Inflammatory macrophage treated with lipopolysaccharide for 1 hour (primary cell): ENCODE results near the gene TMEM255A.

Experiments
- DNase-seq, 2 donors: peaks; one replicate each; pipeline ENCODE4 v3.0.0-alpha.2; 2020 to 2022

Gene TMEM255A

GRCh38 chrX:120306630-120307029 lies 4.6 kb downstream of the TMEM255A start:
- no peak for DNase-seq

- peak; percentile 40 to 42 for DNase-seq
Measured at GRCh38 chrX:120305531-120306141, 5.6 kb downstream of the TMEM255A start.

DNA sequence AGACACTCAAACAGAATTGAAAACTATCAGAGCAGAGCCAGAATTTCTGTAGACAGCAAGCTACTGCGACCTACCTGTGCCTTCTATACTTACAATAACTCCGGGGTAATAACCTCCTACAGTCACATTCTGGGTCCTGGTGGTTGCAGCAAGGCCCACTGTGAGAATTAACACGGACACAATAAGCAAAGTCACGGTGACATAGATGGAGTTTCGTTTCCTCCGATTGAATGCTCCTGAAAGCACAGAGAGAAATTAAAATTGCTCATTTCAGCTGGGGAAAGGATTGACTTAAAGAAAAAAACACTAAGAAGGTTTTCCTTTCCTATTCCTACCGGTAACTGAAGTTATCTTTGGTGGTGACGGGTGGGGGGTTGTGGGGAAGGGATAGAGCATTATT lies 7.0 kb downstream of the TMEM255A start:
- DNase-seq, result peak; percentile 40 to 43

- peak in 1 of 2 donors; percentile 66 for DNase-seq
Measured at GRCh38 chrX:120302434-120302833, 8.8 kb downstream of the TMEM255A start.

DNA sequence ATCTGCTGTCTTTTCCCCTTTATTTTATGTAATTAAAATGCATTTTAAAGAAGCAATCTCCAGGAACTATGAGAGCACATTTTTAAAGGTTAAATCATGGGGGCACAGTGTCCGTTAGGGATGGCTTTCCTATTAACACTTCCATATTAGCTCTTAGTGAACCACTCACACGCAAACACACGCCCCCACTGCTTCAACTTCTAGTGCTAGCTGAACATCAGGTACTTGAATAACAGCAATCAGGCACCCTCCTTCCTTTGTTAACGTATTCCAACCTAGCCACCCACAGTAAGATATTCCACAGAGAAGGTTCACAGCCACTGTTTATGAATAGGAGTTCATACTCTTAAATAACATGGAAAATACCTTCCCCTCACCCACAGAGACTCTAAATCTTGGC lies 9.3 kb downstream of the TMEM255A start:
- no peak for DNase-seq

DNA sequence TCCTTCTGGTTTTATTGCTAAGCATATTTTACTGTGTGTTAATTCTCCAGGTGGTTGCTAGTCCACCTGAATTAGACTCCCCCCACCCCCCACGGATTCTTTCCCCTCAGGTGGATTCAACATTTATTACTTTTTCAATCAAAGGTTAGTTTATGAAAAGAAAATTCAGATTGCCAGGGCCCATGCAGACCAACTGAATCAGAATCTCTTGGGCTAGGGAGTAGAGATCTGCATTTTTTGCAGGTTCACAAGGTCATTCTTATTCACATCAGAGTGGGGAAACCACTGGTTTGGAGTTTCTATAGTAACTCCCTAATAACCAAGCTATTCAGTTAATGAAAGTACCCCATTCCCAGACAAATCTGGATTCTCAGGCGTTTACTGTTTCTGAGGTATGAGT lies 9.8 kb downstream of the TMEM255A start:
- no peak for DNase-seq

DNA sequence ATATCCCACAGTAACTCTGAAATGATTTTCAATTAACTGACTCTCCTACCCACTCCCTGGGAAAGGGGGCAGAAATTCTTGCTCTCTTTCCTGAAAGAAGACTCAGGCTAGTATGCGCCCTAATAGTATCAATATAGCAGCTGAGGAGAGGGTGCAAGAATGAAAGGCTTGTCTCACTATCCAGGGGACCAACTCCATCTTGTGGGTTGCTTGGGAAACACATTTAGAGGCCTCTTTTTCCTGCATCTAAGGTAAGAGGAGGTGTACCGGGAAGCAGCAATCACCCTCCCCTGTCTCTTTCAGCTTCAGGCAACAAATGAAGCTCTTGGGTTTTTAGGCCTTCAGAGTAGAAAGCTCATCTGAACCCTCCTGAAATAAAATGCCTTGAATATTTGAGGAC lies 11.3 kb downstream of the TMEM255A start:
- DNase-seq, result no peak

GRCh38 chrX:120297923-120298322 lies 13.3 kb downstream of the TMEM255A start:
- no peak for DNase-seq

GRCh38 chrX:120294651-120295050 lies 16.6 kb downstream of the TMEM255A start:
- DNase-seq, result no peak

- no peak for DNase-seq
Measured at GRCh38 chrX:120293015-120293414, 18.2 kb downstream of the TMEM255A start.

- no peak for DNase-seq
Measured at GRCh38 chrX:120291211-120291610, 20.1 kb downstream of the TMEM255A start.

GRCh38 chrX:120290107-120290506 lies 21.2 kb downstream of the TMEM255A start:
- DNase-seq, result no peak

GRCh38 chrX:120287513-120288112 lies 23.6 kb downstream of the TMEM255A start:
- DNase-seq, result no peak

DNA sequence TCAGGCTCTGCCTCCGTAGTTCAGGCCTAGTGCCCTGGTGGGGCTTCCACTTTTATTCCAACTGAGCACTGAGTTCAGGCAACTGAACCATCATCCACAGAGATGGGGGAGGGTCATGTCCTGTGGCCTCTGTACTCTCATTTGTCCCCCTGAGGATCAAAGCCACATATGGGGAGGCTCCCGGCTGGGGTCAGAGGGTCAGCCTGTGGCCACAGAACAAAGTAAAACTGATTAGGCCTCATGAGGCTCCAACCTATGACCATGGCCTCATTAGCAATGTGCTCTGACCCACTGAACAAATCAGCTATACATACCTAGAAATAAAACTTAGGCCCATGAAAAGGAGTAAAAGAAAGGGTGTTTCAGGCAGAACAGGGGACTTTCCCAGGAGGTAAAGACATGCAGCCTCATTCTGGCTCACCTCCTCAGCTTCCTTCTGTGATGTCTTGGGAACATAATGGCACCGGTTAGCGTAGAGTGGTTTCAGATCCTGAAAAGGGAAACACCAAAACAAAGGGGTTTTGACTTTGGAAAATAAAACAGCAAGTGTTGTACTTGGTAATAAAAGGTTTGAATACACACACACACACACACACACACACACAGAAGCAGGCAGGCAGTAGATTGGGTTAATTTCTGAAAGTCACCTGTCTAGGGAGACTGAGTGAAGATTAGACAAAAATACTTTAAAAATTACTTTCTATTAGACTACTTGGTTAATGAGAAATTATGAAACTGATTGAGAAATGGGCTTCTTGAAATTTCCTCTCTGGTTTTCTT lies 24.3 kb downstream of the TMEM255A start:
- no peak for DNase-seq

DNA sequence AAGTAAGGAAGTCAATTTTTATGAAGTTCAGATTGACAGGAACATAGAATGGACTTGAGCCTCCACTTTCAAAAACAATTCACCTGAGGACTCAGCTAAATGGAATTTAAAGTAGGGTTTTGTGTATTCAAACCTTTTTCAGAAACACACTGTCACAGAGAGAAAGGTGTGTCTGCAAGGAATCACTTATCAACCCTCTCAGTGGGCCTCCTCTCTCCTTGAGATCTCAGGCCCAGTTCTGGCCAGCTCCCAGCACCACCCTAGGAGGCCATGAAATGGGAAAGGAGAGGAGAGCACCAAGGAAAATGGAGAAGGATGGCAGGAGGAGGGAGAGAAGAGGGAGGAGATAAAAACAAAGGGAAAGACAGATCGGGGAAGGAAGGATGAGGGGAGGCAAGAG lies 28.6 kb downstream of the TMEM255A start:
- DNase-seq, result no peak

DNA sequence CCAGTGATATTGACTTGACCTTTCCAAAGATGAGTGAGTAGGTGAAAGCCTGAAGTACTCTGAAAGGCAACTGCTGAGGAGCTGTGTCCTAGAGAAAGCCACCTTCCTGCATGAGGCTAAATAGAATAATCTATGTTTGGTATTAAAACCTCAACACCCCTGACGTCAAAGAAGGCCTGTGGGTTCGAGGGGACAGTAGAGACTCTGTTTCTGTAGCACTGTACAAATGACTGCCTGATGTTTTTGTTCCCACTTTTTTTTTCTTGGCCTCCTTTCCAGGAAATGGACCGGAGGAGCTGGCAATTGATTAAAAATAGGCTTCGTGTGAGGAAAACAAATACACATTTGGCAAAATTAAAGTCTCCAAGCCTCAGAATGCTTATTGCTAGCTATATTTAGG lies 29.5 kb downstream of the TMEM255A start:
- no peak for DNase-seq

- no peak for DNase-seq
Measured at GRCh38 chrX:120281021-120281624, 30.1 kb downstream of the TMEM255A start.

DNA sequence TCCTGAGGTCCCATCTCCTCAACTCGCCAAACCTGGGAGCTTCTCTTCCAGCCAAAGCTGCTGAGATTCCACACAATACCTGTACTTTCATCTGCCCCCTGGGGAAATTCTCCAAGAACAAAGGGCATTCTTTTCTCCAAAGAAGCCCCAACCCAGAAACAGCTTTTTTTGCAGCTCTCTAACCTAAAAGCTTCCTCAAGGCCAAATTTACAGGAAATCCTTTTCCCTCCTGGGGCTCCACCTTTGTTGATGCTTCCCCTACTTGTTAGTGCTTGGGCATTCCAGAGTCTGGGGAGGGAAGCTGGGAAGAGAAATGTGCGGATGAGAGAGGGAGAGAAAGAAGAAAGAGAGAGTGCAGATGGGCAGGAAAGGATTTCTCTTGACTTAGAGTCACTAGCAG lies 36.3 kb downstream of the TMEM255A start:
- DNase-seq, result no peak

- no peak for DNase-seq
Measured at GRCh38 chrX:120274145-120274544, 37.1 kb downstream of the TMEM255A start.

- no peak for DNase-seq
Measured at GRCh38 chrX:120271218-120271617, 40.0 kb downstream of the TMEM255A start.

- DNase-seq, result no peak
Measured at GRCh38 chrX:120270567-120270966, 40.7 kb downstream of the TMEM255A start.

GRCh38 chrX:120269373-120270035 lies 41.8 kb downstream of the TMEM255A start:
- DNase-seq, result peak; percentile 64 to 84

DNA sequence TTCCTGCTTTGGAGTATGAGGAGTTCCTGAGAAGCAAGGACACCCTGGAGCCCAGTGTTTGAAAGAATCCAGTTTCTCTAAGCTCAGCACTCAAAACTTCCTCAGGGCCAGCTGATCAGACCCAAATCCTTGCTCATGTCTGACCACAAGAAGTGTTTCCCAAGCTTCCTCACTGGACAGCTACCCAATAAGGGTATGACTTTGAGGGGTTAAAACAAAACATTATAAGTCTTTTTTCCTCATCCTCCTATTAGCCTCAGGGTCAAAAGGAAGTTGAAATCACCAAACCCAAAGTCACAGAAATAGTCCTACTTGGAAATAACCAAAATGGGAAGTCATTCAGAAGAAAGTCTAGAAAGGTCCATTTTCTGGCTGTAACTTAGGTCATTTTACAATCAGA lies 46.9 kb downstream of the TMEM255A start:
- DNase-seq, result peak; percentile 18 to 44
